GM18517 (cell line): ENCODE results near the gene EMILIN1.
"Not testable (repeated sequence)": the region's sequence is repeated elsewhere in the genome, so short reads cannot be mapped to it uniquely, and the experiment has no call there.

Experiments
- ATAC-seq: cut with Tn5 transposase; IDR thresholded peaks from one replicate; pipeline ENCODE4 v1.9.1; 2021; ENCODE audit warnings: mild to moderate bottlenecking, moderate library complexity; ENCODE audit not compliant: unreplicated experiment

Gene EMILIN1

DNA sequence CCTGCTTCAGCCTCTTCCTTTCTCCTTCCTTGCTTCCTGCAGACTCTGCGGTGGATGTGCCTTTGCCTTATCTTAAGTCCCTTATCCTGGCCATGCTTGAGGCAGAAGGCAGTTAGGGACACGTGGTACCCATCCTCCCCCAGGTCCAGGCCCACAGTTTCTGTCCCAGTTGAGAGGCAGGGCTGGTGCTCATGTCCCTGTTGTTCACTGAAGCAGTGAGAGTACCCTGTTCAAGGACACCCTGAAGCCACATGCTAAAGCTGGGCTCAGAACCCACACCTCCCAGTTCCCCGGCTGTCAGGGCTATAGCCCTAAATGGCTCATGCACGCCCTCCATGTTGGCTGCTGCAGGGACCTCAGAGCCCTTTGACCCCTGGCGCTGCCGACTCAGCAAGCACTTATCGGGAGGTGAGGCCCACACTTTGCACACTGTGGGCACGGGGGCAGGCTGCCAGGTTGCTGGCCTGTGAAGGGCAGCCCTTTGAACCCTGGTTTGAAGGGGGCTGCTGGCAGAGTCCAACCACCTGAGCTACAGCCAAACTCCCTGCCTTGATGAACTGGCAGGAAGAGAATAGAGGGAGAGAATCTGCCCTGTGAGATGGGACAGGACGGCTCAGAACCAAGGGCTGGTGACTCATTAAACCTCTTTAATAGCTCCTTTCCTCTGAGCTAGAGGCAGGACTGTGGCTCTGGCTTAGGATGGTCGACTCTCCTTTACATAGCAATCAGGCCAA lies 14.4 kb downstream of the EMILIN1 start:
- no peak for ATAC-seq

GRCh38 chr2:27093430-27094352 lies 15.3 kb downstream of the EMILIN1 start:
- no peak for ATAC-seq

DNA sequence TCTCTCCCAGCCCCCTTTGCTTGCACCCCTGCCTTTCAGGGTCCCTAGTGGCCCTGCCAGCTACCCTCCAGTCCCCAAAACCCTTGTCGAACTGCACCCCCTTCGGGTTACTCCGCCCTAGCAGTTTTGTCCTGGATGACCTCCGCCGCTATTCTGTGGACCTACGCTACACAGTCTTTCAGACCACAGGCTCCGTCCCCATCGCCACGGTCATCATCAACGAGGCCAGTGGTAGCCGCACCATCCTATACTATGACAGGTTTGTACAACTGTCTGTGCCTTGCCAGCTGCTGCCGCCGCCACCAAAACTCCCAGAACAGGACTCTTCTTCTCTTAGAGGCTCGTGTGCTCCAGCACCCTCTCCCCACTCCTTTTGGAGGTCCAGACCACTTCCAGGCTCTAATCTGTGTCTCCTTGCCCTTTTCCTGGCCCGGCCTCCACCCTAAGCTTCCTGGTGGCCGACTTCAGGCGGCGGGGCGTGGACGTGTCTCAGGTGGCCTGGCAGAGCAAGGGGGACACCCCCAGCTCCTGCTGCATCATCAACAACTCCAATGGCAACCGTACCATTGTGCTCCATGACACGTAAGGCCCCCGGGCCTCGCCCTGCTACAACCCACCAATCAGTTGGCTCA lies 16.1 kb downstream of the EMILIN1 start:
- ATAC-seq = no peak

- no peak for ATAC-seq
Observed at GRCh38 chr2:27095427-27095744, 17.0 kb downstream of the EMILIN1 start.

DNA sequence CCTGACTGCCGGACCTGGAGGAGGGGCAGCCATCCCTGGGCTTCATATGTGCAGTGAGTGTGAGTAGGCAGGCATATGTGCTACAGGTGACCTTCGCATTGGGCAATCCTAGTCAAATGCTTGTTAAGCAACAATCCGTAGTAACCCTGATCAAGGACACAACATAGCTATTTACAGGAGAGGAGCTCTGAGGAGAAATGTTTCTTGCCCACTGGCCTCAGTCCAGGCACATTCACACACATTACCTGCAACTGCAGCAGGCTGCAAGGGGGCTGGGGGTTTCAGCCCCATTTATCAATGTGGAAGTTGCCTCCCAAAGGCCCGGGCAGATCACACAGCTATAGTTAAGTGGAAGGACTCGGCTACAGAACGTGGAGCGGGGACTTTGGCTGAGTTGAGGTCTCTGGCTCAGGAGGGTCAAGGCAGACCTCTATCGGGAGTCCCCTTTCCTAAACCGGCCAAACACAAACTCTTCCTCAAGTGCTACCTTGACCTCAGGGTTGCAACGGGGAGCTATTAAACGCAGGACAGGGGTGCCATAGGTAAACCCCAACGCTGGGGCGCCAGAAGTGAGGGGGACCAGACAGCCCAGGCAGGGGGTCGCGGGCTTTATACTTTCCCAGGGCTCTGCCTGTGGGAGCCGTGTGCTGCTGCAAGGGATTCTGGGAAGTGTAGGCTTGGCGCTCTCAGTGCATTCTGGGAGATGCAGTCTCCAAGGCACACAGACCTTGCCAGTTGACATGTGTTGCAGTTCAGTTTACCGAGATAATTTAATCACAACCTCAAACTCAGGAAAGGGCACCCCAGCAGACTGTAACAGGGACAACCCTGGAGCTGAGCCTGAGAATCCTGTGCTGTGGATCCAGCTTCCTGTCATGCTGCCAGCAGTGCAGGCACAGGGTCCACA lies 17.6 kb downstream of the EMILIN1 start:
- ATAC-seq = no peak

DNA sequence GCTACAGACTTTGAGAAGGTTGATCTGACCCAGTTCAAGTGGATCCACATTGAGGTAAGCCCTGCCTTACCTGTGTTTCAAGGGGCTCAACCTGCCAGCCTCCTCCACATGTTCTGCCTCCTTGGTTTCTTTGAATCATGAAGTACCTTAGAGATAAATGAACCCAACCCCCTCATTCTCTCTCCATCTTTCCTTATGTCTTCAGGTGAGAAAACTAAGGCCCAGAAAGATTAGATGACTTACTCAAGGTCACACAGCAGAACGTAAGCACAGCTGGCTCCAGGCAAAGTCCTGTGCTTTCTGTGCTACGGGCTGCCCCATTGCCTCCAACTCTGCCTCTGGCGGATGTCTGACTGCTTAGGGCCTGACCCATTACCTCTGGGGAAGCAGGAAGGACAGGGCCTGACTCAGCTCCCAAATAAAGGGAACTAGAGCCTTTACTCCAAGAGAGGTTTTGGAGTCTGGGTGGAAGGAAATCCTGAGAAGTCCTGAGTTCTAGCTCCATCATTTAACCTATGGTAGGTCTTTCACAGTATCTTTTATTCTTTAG lies 18.4 kb downstream of the EMILIN1 start:
- ATAC-seq = no peak

- no peak for ATAC-seq
Observed at GRCh38 chr2:27097341-27097740, 18.9 kb downstream of the EMILIN1 start.

DNA sequence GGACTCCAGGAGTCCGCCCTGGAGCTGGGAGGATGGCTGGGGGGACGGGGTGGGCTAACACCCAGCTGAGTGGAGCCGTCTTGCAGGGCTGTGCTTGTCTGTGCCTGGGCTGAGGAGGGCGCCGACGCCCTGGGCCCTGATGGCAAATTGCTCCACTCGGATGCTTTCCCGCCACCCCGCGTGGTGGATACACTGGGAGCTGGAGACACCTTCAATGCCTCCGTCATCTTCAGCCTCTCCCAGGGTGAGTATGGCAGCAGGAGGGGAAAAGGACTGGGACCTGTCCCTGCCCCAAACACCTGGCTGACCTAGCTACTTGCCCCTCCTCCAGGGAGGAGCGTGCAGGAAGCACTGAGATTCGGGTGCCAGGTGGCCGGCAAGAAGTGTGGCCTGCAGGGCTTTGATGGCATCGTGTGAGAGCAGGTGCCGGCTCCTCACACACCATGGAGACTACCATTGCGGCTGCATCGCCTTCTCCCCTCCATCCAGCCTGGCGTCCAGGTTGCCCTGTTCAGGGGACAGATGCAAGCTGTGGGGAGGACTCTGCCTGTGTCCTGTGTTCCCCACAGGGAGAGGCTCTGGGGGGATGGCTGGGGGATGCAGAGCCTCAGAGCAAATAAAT lies 21.0 kb downstream of the EMILIN1 start:
- no peak for ATAC-seq

- no peak for ATAC-seq
Observed at GRCh38 chr2:27100036-27100435, 21.6 kb downstream of the EMILIN1 start.

DNA sequence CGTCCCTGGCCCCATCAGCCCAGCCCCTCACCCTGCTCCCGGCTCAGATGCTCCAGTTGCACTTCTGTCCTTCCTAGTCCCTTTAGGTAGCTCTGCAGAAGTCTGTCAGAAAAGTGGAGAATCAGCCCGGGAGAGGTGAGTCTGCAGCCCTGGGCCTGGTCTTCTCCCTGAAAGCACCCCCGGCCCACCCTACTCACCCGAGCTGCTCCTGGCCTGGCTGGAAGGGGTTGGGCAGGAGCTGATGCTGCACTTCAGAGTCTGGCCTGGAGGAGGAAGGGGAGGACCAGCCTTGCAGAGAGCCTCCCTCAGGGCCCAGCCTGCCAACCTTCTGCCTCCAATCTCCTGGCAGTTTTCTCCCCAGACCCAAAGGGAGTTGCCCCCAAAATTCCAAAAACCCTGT lies 23.9 kb downstream of the EMILIN1 start:
- no peak for ATAC-seq

- no peak for ATAC-seq
Observed at GRCh38 chr2:27105981-27106380, 27.6 kb downstream of the EMILIN1 start.

- no peak for ATAC-seq
Observed at GRCh38 chr2:27108221-27108620, 29.8 kb downstream of the EMILIN1 start.

- no peak for ATAC-seq
Observed at GRCh38 chr2:27109083-27109482, 30.7 kb downstream of the EMILIN1 start.

- ATAC-seq = not testable (repeated sequence)
Observed at GRCh38 chr2:27110603-27111352, 32.4 kb downstream of the EMILIN1 start.

DNA sequence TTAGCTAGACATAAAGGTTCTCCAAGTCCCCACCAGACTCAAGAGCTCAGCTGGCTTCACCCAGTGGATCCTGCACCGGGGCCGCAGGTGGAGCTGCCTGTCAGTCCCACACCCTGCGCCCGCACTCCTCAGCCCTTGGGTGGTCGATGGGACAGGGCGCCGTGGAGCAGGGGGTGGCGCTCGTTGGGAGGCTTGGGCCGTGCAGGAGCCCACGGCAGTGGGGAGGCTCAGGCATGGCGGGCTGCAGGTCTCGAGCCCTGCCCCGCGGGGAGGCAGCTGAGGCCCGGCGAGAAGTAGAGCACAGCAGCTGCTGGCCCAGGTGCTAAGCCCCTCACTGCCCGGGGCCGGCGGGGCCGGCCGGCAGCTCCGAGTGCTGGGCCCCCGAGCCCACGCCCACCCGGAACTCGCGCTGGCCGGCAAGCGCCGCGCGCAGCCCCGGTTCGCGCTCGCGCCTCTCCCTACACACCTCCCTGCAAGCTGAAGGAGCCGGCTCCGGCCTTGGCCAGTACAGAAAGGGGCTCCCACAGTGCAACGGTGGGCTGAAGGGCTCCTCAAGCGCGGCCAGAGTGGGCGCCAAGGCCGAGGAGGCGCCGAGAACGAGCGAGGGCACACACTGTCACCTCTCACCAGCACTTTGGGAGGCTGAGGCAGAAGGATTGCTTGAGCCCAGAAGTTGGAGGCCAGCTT lies 33.1 kb downstream of the EMILIN1 start:
- not testable (repeated sequence) for ATAC-seq

DNA sequence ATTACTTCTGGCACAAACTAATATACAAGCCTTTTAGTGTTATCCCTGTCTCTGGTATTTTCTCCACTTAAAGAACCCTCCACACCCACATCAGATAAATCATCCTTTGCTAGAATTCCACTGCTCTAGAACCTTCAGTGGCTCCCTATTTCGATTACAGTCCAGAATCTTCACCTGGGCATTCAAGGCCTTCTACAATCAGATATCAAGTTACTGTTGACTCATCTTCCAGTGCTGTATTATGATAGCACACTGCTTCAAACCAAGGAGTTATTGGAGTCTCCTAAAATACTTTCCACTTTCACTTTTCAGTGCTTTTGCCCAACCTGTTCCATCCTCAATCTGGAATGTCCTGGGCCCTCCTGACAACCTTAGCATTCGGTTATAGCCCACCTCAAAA lies 37.1 kb downstream of the EMILIN1 start:
- ATAC-seq = no peak

- ATAC-seq = no peak
Observed at GRCh38 chr2:27117995-27118524, 39.6 kb downstream of the EMILIN1 start.

DNA sequence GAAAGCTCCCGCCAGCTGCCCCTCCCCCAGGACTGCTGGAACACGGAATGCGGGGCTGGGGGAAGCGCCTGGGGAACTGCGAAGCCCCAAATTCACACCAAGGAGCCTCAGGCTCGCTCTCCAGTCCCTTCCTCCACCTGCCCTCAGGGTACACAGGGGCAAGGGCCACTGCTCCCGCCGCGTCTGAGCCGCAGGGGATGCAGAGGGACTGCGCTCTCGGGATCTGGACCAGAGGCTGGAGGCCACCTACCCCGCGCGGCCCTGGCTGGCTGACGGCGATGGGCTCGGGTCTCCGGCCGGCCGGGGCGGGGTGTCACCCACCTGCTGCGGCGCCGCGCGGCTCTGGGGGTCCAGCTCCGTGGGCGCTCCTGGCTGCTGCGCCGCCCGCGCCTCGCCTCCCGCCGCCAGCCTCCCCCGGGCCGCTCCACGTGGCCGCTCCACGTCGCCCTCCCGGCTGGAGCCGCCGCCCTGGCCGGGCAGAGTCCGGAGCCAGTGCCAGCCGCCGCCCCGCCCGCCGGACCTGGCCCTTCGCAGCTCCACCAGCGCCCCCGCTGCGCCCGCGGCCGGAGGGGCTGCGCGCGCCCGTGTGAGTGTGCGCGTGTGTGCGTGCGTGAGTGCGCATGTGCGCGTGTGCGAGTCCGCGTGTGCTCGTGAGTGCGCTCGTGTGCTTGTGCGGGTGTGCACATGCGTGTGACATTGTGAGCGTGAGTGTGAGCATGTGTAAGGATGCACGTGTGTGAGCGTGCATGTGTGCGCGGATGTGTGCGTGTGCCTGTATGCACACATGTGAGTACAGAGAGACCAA lies 40.3 kb downstream of the EMILIN1 start, which contains the start of gene CGREF1:
TSS of gene CGREF1 (minus strand) at position 604 of the 805 bp plus-strand sequence. CDS start 14,762 bp downstream, outside the sequence.
- no peak for ATAC-seq
